ENCODE data around the gene DNAL1.

Gene DNAL1

GRCh38 chr14:73717711-73718417 lies 73.1 kb downstream of the DNAL1 start:
- TF ChIP-seq, protein P1, sequence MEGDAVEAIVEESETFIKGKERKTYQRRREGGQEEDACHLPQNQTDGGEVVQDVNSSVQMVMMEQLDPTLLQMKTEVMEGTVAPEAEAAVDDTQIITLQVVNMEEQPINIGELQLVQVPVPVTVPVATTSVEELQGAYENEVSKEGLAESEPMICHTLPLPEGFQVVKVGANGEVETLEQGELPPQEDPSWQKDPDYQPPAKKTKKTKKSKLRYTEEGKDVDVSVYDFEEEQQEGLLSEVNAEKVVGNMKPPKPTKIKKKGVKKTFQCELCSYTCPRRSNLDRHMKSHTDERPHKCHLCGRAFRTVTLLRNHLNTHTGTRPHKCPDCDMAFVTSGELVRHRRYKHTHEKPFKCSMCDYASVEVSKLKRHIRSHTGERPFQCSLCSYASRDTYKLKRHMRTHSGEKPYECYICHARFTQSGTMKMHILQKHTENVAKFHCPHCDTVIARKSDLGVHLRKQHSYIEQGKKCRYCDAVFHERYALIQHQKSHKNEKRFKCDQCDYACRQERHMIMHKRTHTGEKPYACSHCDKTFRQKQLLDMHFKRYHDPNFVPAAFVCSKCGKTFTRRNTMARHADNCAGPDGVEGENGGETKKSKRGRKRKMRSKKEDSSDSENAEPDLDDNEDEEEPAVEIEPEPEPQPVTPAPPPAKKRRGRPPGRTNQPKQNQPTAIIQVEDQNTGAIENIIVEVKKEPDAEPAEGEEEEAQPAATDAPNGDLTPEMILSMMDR (IDR thresholded peaks at IDR 0.05; ENCODE audit: insufficient read depth, low read depth, low read length, missing control alignments) = no peak
- no peak for DNase-seq (ENCODE audit: low read depth)
- H3K4me3 ChIP-seq (ENCODE audit: low read depth, low read length) = no peak overlapping the region

- H3K4me3 ChIP-seq (ENCODE audit: low read depth, low read length) = no peak overlapping the region
- TF ChIP-seq, protein P1 (IDR thresholded peaks at IDR 0.05; ENCODE audit: insufficient read depth, low read depth, low read length, missing control alignments) = no peak
- no peak for DNase-seq (ENCODE audit: low read depth)
Measured at GRCh38 chr14:73718418-73719251, 73.8 kb downstream of the DNAL1 start.

- DNase-seq (ENCODE audit: low read depth) = no peak
- no peak overlapping the region for H3K4me3 ChIP-seq (ENCODE audit: low read depth, low read length)
- TF ChIP-seq, protein P1 (IDR thresholded peaks at IDR 0.05; ENCODE audit: insufficient read depth, low read depth, low read length, missing control alignments) = no peak
Measured at GRCh38 chr14:73719361-73719760, 74.6 kb downstream of the DNAL1 start.

DNA sequence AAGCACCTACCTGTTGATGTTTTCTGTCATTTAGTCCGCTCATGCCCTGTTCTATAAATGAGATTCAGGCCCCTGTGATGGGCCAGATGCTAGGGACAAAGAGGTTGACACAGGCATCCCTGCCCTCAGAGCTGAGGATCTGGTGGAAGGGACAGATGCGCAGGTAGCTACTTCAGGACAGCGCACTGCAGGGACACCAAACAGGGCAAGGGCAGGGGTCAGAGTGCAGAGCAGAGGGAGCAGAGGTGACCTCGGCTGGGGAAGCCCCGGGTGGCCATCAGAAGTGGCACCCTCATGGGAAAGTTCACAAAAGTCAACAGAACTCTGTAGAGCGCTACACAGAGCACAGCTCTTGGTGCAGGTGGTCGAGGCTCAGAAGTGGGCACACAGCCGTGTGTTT lies 75.0 kb downstream of the DNAL1 start:
- TF ChIP-seq, protein P1 (IDR thresholded peaks at IDR 0.05; ENCODE audit: insufficient read depth, low read depth, low read length, missing control alignments) = no peak
- H3K4me3 ChIP-seq (ENCODE audit: low read depth, low read length) = no peak overlapping the region
- DNase-seq (ENCODE audit: low read depth) = no peak

DNA sequence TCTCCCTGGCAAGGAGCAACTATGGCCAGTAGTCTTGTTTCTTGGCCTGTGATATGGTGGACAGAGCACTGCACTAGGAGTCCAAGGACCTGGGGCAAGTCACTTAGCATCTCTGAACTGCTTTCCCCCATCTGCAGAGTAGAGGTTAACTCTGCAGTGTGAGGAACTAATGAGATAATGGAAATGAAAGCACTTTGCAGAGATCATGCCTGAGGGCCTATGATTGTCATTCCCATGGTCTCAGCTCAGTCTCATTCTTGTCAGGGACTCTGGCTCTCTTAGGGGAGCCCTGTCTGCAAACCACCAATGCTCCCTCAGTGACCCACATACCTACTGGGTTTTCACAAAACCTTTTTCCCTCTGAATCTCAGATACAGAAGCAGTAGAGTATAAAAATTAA lies 75.8 kb downstream of the DNAL1 start:
- DNase-seq (ENCODE audit: low read depth) = no peak
- H3K4me3 ChIP-seq (ENCODE audit: low read depth, low read length) = no peak overlapping the region
- TF ChIP-seq, protein P1 (IDR thresholded peaks at IDR 0.05; ENCODE audit: insufficient read depth, low read depth, low read length, missing control alignments) = no peak

GRCh38 chr14:73721101-73721821 lies 76.5 kb downstream of the DNAL1 start:
- H3K4me3 ChIP-seq (ENCODE audit: low read depth, low read length) = no peak overlapping the region
- TF ChIP-seq, protein P1 (IDR thresholded peaks at IDR 0.05; ENCODE audit: insufficient read depth, low read depth, low read length, missing control alignments) = no peak
- DNase-seq (ENCODE audit: low read depth) = no peak
